SK-N-DZ (cell line): ENCODE measurements around the gene MFSD8. TPM values are rescaled to one million over a fixed set of nuclear protein-coding genes. Genes with fewer than 3 reads are reported as not detected.
"Not testable (repeated sequence)": the region's sequence is repeated elsewhere in the genome, so short reads cannot be mapped to it uniquely, and the experiment has no call there.

ENCODE experiments used
- DNase-seq: peaks from one replicate; pipeline ENCODE4 v3.0.0-alpha.2; 2015; ENCODE audit warnings: low spot score
- polyA plus RNA-seq, 2 experiments: library from polyadenylated mRNA; depleted of rRNA; stranded (reverse); fragments of >200 nt; gene quantifications; 2 replicates each; pipeline ENCODE4 v1.2.3, GENCODE V29; 2014

Gene MFSD8, protein sequence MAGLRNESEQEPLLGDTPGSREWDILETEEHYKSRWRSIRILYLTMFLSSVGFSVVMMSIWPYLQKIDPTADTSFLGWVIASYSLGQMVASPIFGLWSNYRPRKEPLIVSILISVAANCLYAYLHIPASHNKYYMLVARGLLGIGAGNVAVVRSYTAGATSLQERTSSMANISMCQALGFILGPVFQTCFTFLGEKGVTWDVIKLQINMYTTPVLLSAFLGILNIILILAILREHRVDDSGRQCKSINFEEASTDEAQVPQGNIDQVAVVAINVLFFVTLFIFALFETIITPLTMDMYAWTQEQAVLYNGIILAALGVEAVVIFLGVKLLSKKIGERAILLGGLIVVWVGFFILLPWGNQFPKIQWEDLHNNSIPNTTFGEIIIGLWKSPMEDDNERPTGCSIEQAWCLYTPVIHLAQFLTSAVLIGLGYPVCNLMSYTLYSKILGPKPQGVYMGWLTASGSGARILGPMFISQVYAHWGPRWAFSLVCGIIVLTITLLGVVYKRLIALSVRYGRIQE
- 25.7 and 43.3 TPM in 2 replicates for polyA plus RNA-seq (2014; cell fraction: cytosol; rRNA removed)
- polyA plus RNA-seq (2014; cell fraction: nucleus; rRNA removed) = 77.4 and 87.3 TPM in 2 replicates

DNA sequence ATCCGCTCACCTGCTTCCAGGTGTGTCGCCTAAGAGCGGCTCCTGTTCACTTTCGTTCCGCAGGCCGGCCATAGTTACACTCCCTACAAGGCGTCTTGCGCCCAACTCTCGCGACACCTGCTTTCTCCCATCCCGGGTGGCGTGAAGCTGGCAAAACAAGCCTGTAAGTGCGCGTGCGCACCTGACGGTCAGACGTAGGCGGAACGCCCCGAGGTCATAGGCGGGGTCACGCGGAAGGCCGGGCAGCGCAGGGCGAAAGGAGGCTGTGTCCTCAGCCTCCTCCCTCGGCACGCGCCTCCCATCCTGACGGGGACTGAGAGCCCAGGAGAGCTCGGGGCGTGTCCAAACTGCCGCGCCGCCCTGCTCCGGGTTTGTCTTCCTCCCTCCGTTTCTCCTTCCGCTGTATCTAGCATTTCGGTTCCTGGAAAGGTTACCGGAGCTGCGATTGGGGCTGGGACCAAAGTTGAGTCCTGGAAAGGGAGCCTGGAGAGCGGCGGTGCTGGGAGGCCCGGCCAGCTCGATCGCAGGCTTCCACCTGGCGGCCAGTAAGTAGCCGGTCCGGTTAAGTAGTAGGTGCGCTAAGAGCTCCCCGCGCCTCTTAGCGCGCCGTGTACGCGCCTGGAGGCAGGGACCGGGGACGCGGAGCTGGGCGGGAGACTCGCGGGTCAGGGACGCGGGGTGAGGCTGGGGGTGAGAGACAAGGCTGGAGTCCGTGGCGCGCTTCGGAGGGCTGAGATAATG is at the start of gene MFSD8, which contains the start of gene ABHD18:
Gene MFSD8 (minus strand): TSS at position 112 of the 741 bp plus-strand sequence. CDS start 40 bp downstream, at position 72.
Gene ABHD18 (plus strand): TSS at position 345 of the 741 bp plus-strand sequence. CDS start 17,550 bp downstream, outside the sequence.
- DNase-seq = peak; percentile 98

DNA sequence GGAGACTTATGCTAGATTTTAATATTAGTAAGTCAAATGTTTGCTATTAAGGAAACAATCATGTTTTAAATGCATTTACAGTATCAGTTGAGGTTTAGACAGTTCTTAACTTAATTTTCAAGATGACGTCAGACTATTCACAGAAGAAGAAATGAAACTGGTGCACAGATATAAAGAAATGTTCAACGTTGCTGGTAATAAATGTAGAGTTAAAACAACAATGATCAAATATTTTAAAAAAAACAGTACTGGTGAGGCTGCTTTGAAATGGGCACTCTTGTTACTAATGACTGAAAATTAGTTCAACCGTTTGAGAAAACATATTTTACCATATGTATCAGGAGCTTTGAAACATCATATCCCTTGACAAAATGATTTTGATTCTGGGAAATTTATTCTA is 44.5 kb upstream of the MFSD8 start:
- DNase-seq = no peak

DNA sequence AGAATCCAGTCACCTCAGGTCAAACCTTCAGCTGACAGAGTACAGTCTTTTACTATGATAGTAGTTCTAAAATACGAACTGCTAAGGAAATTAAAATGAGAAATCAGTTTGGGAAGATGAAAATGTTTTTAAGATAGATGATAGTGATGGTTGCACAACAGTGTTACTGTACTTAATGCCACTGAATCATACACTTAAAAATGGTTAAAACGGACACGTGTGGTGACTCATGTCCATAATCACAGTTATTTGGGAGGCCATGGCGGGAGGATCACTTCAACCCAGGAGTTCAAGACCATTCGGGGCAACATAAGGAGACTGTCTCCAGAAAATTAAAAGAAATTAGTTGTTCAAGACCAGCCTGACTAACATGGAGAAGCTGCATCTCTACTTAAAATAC is 41.6 kb upstream of the MFSD8 start:
- DNase-seq = no peak

DNA sequence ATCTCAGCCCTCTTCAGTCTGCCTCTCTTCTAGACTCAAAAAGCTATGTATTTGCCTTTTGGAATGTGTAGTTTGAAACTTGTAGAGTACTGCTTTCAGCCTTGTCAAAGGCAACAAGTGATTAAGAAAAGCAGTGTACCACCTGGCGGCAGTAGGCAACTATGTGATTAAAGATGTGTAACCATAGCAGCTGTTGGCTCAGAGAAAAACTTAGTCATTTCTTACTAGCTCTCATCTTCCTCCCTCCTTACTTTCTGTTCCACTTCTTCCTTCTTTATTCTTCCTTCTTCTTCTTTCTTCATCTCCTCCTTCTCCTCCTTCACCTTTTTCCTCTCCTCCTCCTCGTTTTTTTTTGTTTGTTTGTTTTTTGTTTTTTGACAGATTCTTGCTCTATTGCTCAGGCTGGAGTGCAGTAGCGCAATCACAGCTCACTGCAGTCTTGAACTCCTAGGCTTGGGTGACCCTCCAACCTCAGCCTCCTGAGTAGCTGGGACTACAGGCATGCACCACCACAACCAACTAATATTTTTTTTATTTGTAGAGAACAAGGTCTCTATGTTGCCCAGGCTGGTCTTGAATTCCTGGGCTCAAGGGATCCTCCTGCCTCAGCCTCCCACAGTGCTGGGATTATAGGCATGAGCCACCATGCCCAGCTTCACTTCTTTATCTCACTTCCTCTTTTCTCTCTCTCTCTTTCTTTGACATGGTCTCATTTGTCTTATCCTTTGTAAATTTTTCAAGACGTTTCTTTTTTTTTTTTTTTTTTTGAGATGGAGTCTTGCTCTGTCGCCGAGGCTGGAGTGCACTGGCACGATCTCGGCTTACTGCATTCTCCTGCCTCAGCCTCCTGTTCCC is 32.8 kb upstream of the MFSD8 start:
- peak; percentile 1 for DNase-seq

DNA sequence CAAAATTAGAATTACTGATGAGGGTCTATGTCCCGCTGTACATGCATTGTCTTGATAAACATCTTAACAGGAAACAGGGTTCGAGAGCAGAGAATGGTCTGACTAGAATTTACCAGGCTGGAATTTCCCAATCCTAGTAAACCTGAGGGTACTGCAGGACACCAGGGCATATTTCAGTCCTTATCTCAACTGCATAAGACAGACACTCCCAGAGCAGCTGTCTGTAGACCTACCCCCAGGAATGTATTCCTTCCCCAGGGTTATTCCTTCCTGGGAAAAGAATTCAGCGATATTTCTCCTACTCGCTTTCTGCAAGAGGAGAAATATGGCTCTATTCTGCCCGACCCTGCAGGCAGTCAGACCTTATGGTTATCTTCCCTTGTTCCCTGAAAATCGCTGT is 31.5 kb upstream of the MFSD8 start:
- DNase-seq = not testable (repeated sequence)

- DNase-seq = no peak
Measured at GRCh38 chr4:127995776-127996175, 30.8 kb upstream of the MFSD8 start.

- no peak for DNase-seq
Measured at GRCh38 chr4:127993151-127993550, 28.2 kb upstream of the MFSD8 start.

- no peak for DNase-seq
Measured at GRCh38 chr4:127988638-127989037, 23.7 kb upstream of the MFSD8 start.

DNA sequence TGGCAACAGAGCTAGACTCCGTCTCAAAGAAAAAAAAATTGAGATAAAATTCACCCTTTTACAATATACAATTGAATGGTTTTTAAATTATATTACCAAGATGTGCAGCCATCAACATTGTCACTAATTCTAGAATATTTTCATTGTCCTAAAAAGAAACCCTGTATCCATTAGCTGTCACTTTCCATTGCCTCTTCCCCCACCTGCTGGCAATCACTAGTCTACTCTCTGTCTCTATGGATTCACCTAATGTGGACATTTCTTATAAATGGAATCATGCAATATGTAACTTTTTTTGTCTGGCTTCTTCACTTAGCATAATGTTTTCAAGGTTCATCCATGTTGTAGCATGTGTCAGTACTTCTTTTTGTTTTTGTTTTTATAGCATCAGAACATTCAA is 21.0 kb upstream of the MFSD8 start:
- no peak for DNase-seq

- no peak for DNase-seq
Measured at GRCh38 chr4:127982445-127982844, 17.5 kb upstream of the MFSD8 start.

- no peak for DNase-seq
Measured at GRCh38 chr4:127978930-127979329, 14.0 kb upstream of the MFSD8 start.

DNA sequence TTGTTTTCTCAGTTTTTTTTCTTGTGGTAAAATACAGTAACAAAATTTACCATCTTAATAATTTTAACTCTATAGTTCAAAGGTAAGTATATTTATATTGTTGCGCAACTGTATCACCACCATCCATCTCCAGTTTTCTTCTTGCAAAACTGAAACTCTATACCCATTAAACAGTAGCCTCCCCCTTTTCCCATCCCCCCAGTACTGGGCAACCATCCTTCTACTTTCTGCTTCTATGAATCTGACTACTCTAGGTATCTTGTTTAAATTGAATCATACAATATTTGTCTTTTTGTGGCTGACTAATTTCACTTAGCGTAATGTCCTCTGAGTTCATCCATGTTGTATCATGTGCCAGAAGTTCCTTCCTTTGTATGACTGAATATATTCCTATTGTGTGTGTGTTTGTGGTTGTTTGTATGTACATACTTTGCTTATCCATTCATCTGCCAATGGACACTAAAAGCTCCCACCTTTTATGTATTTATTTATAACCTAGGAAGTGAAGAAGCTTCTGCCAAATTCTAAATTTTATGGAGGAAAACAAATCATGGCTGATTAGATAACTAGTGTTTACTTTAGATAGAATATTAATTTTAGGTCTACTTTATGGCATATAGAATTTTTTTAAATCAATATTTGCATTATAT is 10.3 kb upstream of the MFSD8 start:
- no peak for DNase-seq

GRCh38 chr4:127970925-127971324 is 6.0 kb upstream of the MFSD8 start:
- DNase-seq = peak; percentile 73

- DNase-seq = no peak
Measured at GRCh38 chr4:127968586-127968985, 3.6 kb upstream of the MFSD8 start.

DNA sequence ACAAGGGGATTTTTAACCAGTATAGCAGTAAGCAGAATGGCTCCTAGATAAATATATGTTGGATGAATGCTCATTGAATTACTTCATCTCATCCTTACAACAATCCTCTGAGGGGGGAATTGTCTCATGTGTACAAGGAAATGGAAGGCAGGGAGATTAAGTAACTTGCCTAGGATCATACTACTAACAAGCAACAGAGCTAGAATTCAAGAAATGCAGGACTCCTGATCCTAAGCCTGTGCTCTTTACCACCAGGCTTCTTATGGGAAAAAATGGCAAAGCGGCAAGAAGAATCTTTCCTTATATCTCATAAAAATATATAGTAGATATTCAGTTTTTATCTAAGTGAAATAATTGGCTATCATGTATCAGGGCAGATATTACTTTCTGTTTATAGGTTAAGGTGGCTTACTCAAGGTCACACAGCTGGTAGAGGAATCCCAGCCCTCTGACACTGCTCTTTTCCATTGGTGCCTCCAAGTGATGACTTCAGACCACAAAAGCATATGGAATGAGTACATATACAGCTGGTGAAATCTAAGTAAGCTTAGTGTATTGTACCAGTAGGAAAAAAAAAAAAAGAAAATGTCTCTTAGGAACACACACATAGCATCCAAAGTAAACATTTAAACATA is 2.3 kb upstream of the MFSD8 start:
- no peak for DNase-seq

GRCh38 chr4:127965803-127966175 is 816 bp upstream of the MFSD8 start:
- peak; percentile 53 for DNase-seq

GRCh38 chr4:127964426-127965061 is 429 bp downstream of the MFSD8 start:
- not testable (repeated sequence) for DNase-seq

DNA sequence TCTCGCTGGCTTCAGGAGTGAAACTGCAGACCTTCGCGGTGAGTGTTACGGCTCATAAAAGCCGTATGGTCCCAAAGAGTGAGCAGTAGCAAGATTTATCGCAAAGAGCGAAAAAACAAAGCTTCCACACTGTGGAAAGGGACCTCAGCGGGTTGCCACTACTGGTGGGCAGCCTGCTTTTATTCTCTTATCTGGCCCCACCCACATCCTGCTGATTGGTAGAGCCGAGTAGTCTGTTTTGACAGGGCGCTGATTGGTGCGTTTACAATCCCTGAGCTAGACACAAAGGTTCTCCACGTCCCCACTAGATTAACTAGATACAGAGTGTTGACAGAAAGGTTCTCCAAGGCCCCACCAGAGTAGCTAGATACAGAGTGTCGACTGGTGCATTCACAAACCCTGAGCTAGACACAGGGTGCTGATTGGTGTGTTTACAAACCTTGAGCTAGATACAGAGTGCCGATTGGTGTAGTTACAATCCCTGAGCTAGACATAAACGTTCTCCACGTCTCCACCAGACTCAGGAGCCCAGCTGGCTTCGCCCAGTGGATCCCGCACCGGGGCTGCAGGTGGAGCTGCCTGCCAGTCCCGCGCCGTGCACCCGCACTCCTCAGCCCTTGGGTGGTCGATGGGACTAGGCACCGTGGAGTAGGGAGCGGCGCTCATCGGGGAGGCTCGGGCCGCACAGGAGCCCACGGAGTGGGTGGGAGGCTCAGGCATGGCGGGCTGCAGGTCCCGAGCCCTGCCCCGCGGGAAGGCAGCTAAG is 1.2 kb downstream of the MFSD8 start:
- not testable (repeated sequence) for DNase-seq

DNA sequence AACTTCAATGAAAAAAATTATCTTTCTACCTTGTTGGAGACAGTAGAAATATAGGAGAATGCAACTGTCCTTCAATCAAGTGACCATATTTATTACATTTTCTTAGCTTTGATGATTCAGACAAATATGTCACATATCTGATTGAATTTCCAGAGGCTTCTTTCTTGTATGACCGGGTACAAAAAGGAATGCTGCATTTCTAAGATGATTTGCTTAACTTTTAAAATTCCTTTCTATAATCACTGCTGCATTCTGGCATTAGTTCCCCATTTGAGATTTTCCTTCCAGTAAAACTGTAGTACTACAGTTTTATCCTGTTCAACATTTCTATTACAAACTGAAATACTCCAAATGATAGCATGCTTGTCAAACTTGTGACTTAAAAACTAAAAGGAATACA is 5.2 kb downstream of the MFSD8 start:
- DNase-seq = no peak
